Transverse colon (tissue), 4 donors: Measurements from ENCODE around the gene GNA15. TPM values are rescaled to one million over a fixed set of nuclear protein-coding genes. Genes with fewer than 3 reads are reported as not detected.

Source experiments
- DNase-seq: peaks from one replicate; pipeline ENCODE4 v3.0.0-alpha.2; 2019
- H3K27ac ChIP-seq, 4 donors: fragments of 200-600 bp; sonication (generic); 2 replicates each; pipeline ENCODE4 v1.5.1; 2016 to 2018; ENCODE audit warnings: inconsistent platforms in 4 of 4
- H3K27me3 ChIP-seq: fragments of 200-600 bp; sonication (generic); 2 replicates; pipeline ENCODE4 v1.5.1; 2017; ENCODE audit warnings: inconsistent platforms
- H3K36me3 ChIP-seq, 4 donors: fragments of 200-600 bp; sonication (generic); 2 replicates each; pipeline ENCODE4 v1.5.1; 2017 to 2019; ENCODE audit warnings: inconsistent platforms in 4 of 4
- H3K4me1 ChIP-seq, 4 donors: fragments of 200-600 bp; sonication (generic); 2 replicates each; pipeline ENCODE4 v1.5.1; 2017 to 2020; ENCODE audit warnings: inconsistent platforms in 4 of 4
- H3K4me3 ChIP-seq, 4 donors: fragments of 200-600 bp; sonication (generic); 1 replicate in 1 of 4; 2 replicates in 3 of 4; pipeline versions ENCODE4 v1.5.1 to v1.6.1; 2017 to 2019; ENCODE audit warnings: inconsistent platforms in 4 of 4
- H3K9me3 ChIP-seq, 2 donors: fragments of 200-600 bp; sonication (generic); 2 replicates each; pipeline ENCODE4 v1.5.1; 2017 to 2019; ENCODE audit warnings: inconsistent platforms in 2 of 2
- EP300 ChIP-seq: sonication (generic); formaldehyde crosslinking; IDR thresholded peaks from one replicate; pipeline ENCODE4 v1.6.1; 2017; ENCODE audit warnings: antibody characterized with exemption, low read depth
- POLR2A ChIP-seq: fragments of 450-650 bp; IDR thresholded peaks from one replicate; pipeline ENCODE4 v1.6.1; 2016; ENCODE audit warnings: antibody characterized with exemption, mild to moderate bottlenecking, moderate library complexity
- POLR2AphosphoS5 ChIP-seq, 3 donors: sonication (generic); formaldehyde crosslinking; IDR thresholded peaks; one replicate each; pipeline ENCODE4 v1.6.1; 2016; ENCODE audit warnings: antibody characterized with exemption in 3 of 3
- WGBS, 2 donors: methylation state at CpG; one replicate each; pipeline ENCODE4 v1.1.5; 2018; ENCODE audit warnings: low coverage in 1 of 2; 5-methylcytosine and 5-hydroxymethylcytosine counted together
- in situ Hi-C, 4 donors: fragments of 200-750 bp; cut with MboI; loops; one replicate each; pipeline versions ENCODE4 v1.15.0 to v1.15.1; 2017; ENCODE audit warnings: low sequenced_read_pairs in 3 of 4, low pct_ligation_motif_present in 1 of 4, low pct_unique_long_range_greater_than_20kb in 1 of 4
- intact Hi-C: fragments of 100-400 bp; cut with DNase I; formaldehyde crosslinking; loops from one replicate; pipeline ENCODE4 v1.15.1; 2023; ENCODE audit warnings: low total_unique reads
- total RNA-seq, 4 donors: library from RNA; depleted of rRNA; stranded (reverse); fragments of >200 nt; gene quantifications; one replicate each; pipeline ENCODE4 v1.1.0, GENCODE V29; 2016
- TF ChIP-seq, protein P1 (sequence below), 5 experiments: fragments of 200-600 bp in 3 of 5; fragments of 450-650 bp in 2 of 5; sonication (generic) in 3 of 5; IDR thresholded peaks; 1 replicate in 2 of 5; 2 replicates in 3 of 5; pipeline ENCODE4 v1.5.1; 2016 to 2017; ENCODE audit warnings: antibody characterized with exemption in 5 of 5, inconsistent platforms in 3 of 5, mild to moderate bottlenecking in 2 of 5, moderate library complexity in 1 of 5

GNA15 gene
- total RNA-seq, 4 donors from 2014 or later = 1.9 to 2.2 TPM; not detected in 2

DNA sequence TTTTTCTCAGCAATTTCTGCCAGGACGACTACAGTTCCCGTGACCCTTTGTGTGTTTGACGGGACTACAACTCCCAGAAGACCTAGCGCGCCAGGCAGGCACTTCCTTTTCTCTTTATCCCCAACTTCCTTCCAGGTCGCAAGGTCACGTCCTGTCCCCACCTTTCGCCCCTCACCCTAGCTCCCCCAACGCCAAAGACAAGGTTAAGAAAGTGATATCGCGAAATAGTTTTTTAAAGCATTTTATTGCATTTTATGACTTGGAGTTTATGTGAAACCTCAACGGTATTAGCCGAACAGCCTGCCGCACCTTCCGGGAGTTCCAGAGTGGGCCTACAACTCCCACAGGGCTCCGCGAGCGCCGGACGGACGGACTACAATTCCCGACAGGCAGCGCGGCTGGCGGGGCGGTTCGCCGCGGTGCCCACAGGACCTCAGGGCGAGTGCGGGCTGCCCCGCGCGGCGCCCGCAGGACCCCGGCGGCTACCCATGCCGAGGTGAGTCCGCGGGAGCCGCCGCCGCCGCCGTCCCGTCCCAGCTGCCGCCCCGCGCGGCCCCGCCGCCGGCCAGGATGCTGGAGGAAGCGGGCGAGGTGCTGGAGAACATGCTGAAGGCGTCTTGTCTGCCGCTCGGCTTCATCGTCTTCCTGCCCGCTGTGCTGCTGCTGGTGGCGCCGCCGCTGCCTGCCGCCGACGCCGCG is 49.8 kb downstream of the GNA15 start, which contains the start of gene NCLN:
TSS of gene NCLN (plus strand) at position 470 of the 699 bp plus-strand sequence. CDS start at position 571, 101 bp downstream.
- peak within 1 kb of the TSS; percentile 77 to 98 (median 96) for H3K4me3 ChIP-seq
- H3K36me3 ChIP-seq = no peaks in the 10 kb centered on the region
- H3K27ac ChIP-seq = peak within 1 kb of the TSS; percentile 81 to 86 (median 83)
- intact Hi-C loops = no loop called here
- DNase-seq = peak; percentile 96
- in situ Hi-C loops = no loop called here
- peaks cover 24 to 45% (median 43%) of the 10 kb centered on the region in 4 donors for H3K4me1 ChIP-seq
- no peaks in the 10 kb centered on the region for H3K27me3 ChIP-seq
- H3K9me3 ChIP-seq = no peaks in the 10 kb centered on the region
- WGBS, 2 donors = 0% methylated on average over 11 to 68 of the region's 69 CpGs
- TF ChIP-seq POLR2A (no peak), EP300 (no peak), POLR2AphosphoS5 (IDR thresholded peaks at IDR 0.05) (peak in 2 of 3 donors; percentile 30 to 46)
- TF ChIP-seq, protein P1, sequence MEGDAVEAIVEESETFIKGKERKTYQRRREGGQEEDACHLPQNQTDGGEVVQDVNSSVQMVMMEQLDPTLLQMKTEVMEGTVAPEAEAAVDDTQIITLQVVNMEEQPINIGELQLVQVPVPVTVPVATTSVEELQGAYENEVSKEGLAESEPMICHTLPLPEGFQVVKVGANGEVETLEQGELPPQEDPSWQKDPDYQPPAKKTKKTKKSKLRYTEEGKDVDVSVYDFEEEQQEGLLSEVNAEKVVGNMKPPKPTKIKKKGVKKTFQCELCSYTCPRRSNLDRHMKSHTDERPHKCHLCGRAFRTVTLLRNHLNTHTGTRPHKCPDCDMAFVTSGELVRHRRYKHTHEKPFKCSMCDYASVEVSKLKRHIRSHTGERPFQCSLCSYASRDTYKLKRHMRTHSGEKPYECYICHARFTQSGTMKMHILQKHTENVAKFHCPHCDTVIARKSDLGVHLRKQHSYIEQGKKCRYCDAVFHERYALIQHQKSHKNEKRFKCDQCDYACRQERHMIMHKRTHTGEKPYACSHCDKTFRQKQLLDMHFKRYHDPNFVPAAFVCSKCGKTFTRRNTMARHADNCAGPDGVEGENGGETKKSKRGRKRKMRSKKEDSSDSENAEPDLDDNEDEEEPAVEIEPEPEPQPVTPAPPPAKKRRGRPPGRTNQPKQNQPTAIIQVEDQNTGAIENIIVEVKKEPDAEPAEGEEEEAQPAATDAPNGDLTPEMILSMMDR (IDR thresholded peaks at IDR 0.05) = no peak

DNA sequence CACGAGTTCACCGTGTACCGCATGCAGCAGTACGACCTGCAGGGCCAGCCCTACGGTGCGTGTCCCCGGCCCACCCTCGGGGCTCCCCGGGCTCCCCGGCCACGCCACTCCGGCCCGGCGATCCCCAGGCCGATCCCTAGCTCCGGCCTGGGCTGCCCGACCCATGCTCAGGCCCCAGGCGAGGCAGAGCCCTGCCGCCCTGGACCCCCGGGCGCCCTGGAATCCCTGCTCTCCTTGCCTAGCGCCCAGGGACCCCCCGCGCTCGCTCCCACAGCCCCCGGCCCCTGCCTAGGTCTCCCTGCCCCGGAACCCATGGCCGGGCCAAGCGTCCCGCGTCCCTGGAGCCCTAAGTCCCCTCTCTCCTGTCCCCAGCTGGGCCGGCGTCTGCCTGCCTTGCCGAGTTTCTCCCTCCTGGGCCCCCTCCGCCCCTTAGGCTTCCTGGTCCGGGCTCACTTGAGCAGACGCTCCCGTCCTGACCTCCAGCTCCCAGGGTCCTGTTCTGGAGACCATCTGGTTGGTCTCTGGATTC is 50.4 kb downstream of the GNA15 start:
- in situ Hi-C loops (no loop called here), intact Hi-C loops (no loop called here)
- H3K9me3 ChIP-seq = no peaks in the 10 kb centered on the region
- H3K36me3 ChIP-seq = no peaks in the 10 kb centered on the region
- no peaks in the 10 kb centered on the region for H3K27me3 ChIP-seq
- peaks cover 24 to 45% (median 43%) of the 10 kb centered on the region in 4 donors for H3K4me1 ChIP-seq
- peak overlapping the region; percentile 77 to 98 (median 96) for H3K4me3 ChIP-seq
- 1% methylated on average over 28 of the region's 38 CpGs; no CpG with 5 or more reads in 1 of the 2 donors for WGBS, 2 donors
- H3K27ac ChIP-seq = peak overlapping the region; percentile 81 to 86 (median 83)
- TF ChIP-seq POLR2A = no peak
- TF ChIP-seq EP300 = no peak
- no peak for TF ChIP-seq POLR2AphosphoS5 (IDR thresholded peaks at IDR 0.05)
- TF ChIP-seq, protein P1 (IDR thresholded peaks at IDR 0.05) = no peak
- DNase-seq = no peak

DNA sequence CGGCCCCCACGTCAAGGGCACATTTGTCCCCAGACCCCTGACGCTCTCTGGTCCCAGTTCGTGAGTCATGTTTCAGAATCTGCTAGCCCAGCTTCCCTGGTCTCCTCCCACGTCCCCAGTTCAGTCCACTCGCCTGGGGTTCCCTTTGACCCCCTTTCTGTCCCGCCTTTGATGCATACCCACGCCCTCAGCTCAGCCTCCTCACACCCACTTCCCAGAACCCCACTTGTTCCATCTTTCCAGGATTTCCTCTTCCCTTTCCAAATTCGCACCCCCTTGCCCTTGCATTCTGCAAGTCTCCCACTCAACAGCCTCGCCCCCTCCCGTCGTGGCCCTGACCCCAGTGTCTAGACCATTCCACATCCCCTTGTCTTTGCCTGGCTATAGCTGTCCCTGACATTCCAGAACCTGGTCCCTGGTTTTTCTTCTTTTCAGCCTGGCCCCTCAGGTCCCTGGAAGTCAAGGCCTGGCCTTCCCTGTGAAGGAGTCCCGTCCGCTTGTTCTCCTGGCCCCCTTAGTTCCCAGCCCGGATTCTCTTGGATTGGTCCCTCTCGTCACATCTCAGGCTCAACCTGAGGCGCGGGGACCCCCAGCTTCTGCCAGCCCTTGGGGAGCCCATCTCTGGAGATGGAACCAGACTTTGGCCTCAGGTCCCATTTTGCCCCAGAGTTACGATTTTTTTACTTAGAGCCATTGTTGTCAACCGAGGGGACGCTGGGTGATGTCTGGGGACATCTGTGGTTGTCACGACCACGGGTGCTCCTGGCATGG is 51.2 kb downstream of the GNA15 start:
- peak overlapping the region; percentile 77 to 98 (median 96) for H3K4me3 ChIP-seq
- peaks cover 24 to 45% (median 43%) of the 10 kb centered on the region in 4 donors for H3K4me1 ChIP-seq
- 49 to 57% methylated on average over 12 to 23 of the region's 23 CpGs for WGBS, 2 donors
- H3K27me3 ChIP-seq = no peaks in the 10 kb centered on the region
- in situ Hi-C loops = no loop called here
- H3K27ac ChIP-seq = peak overlapping the region; percentile 81 to 86 (median 83)
- H3K36me3 ChIP-seq = no peaks in the 10 kb centered on the region
- intact Hi-C loops = no loop called here
- TF ChIP-seq, protein P1 (IDR thresholded peaks at IDR 0.05) = no peak
- TF ChIP-seq POLR2AphosphoS5 (IDR thresholded peaks at IDR 0.05) = no peak
- TF ChIP-seq EP300 = no peak
- TF ChIP-seq POLR2A = no peak
- H3K9me3 ChIP-seq = no peaks in the 10 kb centered on the region
- peak; percentile 27 for DNase-seq
